NCI-H2171 (cell line): ENCODE measurements around the gene MUCL3.
"Not testable (repeated sequence)": the region's sequence is repeated elsewhere in the genome, so short reads cannot be mapped to it uniquely, and the experiment has no call there.

Experiments
- DNase-seq: peaks from one replicate; lab custom pipeline; 2025; lab: John Stamatoyannopoulos, UW

The MUCL3 gene

GRCh38 chr6:30939473-30939872, 1.3 kb upstream of the MUCL3 start:
- DNase-seq = no peak

DNA sequence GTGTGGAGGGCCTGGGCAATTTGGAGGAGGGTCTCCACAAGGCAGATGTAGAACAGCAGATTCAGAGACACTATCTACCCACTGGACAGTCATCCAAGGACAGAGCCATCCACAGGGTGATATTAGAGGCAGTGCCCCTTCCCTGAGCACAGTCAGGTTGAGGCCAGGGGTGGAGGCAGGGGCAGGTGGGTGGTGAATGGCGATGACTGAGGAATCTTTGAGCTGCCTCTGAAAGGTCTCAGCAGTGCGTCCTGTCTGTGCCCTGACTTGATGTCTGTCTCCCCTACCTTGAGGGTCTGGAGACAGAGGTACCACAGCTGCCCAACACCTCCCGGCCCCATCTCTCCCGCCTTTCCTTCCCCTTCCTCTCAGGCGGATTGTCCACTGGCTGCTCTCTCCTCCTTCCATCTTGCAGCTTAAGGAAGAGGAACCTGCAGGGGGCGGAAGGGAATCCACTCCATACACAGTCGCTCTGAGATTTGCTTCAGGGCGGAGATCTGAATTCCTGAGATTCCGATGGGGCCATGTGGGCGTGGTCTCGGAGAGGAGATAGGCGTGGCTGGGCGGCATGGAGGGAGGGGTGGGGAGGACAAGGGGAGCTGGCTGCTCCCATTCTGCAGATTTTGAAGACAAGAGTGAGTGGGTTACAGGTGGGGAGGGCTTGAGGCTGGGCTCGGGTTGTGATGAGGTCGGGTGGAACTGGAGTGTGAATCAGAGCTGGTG, 1.7 kb downstream of the MUCL3 start:
- no peak for DNase-seq

- no peak for DNase-seq
Measured at GRCh38 chr6:30944051-30944450, 3.3 kb downstream of the MUCL3 start.

GRCh38 chr6:30945281-30945680, 4.5 kb downstream of the MUCL3 start:
- DNase-seq = no peak

GRCh38 chr6:30947231-30947630, 6.5 kb downstream of the MUCL3 start:
- DNase-seq = no peak

GRCh38 chr6:30948811-30949210, 8.0 kb downstream of the MUCL3 start:
- no peak for DNase-seq

- DNase-seq = no peak
Measured at GRCh38 chr6:30951907-30952469, 11.2 kb downstream of the MUCL3 start.

- DNase-seq = no peak
Measured at GRCh38 chr6:30954631-30955366, 14.0 kb downstream of the MUCL3 start.

DNA sequence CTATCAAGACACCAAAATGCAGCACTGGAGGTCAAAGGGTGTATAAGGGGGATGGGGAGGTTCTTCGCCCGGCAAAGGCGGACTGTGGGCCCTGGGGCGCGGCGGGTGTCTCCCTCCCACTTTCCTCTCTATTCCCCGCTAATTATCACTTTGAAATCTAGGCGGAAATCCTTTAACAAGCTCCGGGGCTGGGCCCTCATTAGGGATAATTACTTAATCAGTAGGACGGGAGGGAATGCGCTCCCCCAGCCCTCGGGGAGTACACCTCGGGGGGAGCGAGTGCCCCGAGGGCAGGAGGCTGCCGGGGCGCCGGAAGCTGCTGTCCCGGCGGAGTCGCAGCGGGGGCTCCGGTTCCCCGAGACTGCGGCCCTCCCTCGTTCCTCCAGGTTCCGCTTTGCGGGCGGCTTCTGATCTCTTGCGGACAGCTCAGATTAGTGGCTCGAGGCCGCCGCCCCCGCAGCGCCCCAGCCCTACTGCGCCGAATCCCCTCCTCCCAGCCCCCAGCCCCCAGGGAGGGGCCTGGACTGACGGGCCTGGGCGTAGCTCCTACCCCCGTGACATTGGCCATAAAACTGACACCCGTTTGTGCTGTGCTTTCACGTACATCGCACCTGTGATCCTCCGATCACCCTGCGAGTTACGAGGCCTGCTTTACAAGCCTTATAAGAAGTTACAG, 14.7 kb downstream of the MUCL3 start:
- no peak for DNase-seq

DNA sequence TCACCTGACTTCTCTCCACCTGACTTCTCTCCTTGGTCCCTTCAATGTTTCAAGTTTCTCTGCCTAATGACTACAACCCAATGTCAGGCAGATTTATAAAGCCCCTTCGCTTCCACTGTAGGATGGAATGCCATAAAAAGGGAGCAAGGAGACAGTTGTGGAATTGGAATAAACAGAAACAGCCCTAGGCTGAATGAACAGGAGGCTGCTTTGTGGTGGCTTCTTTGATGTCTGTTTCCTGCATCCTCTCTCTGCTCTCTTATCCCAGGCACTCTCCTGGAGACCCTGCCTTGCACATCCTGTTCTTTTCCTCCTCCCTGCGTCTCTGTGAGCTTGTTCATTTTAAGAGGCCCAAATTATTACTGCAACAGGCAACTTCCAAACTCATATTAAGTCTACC, 16.9 kb downstream of the MUCL3 start:
- no peak for DNase-seq

GRCh38 chr6:30960907-30961673, 20.3 kb downstream of the MUCL3 start:
- DNase-seq = no peak

DNA sequence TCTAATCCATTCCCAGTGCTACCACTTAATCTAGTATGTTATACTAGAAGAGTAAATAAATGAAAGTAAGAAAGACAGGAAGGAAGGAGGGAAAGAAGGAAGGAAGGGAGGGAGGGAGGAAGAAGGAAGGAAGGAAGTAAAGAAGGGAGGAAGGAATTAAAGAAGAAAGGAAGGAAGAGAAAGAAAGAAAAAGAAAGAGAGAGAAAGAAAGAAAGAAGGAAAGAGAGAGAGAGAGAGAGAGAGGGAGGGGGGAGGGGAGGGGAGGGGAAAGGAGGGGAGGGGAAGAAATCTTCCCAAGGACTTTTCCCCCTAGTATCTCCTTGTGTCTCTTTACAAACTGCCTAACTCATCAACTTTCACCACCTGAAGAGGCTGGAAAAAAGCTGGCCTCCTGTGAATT, 21.9 kb downstream of the MUCL3 start:
- no peak for DNase-seq

DNA sequence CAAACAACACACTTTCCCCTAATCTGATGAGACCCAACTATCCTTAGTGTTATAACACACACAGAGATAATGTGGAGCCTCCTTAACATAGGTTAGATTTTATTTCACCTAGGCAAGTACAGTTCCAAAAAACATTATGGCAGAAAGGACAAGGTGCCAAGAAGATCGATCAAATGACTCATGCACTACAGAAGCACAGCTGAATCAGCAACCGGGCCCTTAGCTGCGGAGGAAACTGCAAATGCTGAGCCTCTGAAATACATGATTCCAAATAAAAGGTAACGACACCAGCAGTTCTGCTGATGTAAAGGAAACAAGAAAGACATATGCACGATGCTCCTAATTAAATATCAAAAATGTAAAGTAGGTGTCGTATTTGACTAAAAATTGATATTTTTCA, 22.9 kb downstream of the MUCL3 start:
- DNase-seq = no peak

GRCh38 chr6:30964075-30964474, 23.3 kb downstream of the MUCL3 start:
- no peak for DNase-seq

DNA sequence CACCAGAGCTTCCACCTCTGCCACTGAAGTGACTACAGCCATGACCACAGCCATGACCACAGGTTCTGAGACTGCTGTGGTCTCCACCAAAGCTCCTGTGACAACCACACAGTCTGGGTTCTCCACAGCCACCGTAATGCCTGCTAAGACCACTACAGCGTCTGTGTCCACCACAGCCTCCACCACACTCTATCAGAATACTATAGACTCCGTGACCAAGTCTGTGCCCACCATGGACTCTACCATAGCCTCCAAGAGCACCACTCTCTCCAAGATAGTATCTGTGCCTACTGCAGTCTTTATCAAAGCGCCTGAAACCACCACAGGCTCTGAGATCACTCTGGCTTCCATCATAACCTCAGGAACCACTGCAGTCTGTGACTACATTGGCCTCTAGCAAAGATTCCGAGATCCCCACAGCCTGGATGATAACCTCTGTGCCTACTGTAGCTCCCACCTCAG, 24.4 kb downstream of the MUCL3 start:
- no peak for DNase-seq

GRCh38 chr6:30966154-30966553, 25.4 kb downstream of the MUCL3 start:
- no peak for DNase-seq

DNA sequence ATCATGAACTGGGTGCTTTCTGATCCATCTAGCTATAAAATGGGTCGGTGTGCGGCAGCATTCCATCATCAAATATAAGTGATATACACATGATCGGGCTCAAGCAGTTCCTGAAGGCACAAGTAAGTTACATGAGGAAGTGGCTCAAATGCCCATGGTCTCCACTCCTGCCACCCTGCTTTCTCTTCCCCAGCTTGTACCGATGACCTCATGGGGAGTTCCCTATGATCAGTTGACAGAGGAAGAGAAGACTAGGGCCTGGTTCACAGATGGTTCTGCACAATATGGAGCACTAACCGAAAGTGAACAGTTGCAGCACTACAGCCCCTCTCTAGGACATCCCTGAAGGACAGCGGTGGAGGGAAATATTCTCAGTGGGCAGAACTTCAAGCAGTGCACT, 28.4 kb downstream of the MUCL3 start:
- not testable (repeated sequence) for DNase-seq

- no peak for DNase-seq
Measured at GRCh38 chr6:30970946-30971345, 30.2 kb downstream of the MUCL3 start.

DNA sequence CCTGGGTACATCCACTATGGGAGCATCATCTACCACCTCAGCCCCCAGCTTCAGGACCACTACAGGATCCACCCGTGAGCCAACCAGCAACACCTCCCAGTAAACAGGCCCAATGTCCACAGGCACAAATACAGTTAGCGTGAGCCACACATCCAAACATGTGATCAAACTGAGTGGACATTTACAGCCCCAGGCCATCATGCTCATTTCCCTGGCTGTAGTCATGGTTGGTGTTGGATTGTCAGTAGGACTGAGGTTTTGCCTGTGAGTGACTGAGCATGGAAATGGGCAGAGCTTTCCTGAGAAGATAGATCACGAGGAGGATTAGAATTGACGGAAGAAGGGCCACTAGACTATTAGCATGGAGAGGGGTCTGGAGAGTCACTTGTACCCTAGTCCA, 32.0 kb downstream of the MUCL3 start:
- no peak for DNase-seq

DNA sequence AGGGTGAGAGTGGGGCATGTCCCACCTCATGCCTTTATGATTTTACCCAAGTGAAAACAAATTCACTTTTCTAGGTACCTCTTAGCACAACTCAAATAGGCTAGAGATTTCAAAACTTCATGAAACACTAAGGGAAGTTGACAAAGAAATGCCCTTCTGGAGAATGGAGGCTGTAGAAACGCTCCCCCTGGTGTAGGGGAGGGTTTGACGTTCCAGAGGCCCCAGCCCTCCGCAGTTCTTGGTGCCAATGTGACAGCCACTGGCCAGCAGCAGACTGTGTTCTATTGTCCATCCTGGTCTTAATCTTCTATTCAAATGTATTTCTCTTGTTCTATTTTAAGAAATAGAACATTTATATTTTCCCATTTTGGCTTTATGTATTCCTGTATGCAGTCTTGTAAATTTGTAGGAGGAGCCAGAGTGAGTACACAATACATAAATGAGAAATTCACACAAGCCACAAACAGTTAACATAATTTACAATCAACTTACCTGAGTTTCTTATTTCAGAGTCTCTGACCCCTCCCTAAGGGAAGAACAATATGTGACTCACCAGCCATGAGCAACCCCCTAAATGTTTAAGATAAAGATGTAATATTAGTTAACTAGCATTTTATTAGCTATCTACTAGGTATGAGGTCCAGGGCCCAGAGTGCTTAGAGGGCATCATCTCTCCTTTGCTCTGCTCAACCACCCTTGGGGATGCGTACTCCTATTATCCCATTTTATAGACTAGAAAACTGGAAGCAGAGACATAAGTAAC, 33.9 kb downstream of the MUCL3 start:
- no peak for DNase-seq

DNA sequence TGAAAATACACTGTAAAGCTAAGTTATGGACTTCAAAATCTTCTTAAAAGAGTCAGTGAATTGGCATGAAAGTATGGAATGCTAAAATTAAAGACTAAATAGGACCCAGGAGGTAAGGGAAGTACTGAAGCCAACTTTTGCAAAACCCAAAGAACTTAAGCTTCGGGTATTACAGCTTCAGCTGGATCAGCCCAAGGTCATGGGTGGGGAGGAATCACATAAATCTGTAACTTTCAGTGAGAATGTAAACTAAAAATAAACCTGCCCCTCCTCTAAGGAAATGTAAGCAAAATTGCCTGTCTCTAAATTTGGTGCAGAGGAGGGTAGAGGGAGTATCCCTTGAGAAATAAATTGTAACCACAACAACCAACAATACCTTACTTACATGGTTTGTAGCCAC, 38.4 kb downstream of the MUCL3 start:
- DNase-seq = no peak
